Fibroblast of the conjunctiva (primary cell): ENCODE measurements around the gene DLGAP5.
A peak's percentile ranks its signal among the peaks of the same experiment; 100 is the strongest.

Experiments used
- DNase-seq: peaks from one replicate; pipeline ENCODE4 v3.0.0-alpha.2; 2010; ENCODE audit warnings: low read depth

Gene DLGAP5

DNA sequence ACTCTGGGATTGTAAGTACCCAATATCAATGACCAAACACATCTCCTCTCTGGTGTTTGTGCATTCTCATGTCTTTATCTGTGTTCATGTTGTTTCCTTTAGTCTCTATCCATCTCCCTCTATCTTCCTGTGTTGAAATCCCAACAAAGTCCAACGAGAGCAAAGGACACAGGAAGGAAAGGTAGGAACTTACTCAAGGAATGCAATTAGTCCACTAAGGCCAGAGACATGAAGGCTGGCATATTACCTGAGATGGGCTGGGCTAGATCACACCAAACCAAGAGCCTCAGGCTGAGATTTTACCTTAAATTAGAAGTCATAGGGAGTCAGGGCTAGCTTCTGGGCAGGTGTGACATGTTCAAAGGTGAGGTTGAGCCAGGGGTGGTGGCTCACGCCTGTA lies 76.7 kb downstream of the DLGAP5 start:
- no peak for DNase-seq

DNA sequence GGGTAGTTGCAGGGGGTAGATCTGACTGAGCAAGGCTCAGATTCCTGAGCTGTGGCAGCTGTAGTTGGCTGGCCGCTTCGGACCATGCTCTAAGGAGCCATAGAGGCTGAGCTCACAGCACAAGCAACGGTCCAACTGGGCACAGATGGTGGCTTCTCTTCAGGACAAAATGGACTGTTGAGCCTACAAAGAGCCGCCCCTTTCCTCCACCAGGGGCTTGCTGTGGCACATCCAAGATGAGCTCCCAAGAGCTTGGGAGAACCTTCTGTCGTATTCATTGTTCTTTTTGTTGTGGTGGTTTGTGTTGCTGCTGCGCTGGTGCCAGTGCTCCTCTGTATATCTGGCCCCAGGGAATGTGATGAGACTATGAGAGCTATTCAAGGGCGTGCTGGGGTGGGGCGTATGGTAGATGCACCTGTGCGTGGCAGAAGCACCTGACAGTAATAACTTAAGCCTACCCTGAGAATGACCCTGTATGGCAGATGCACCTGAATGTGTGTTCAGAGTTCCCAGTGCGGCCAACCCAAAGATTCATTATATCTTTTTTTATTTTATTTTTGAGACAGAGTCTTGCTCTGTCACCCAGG lies 80.2 kb downstream of the DLGAP5 start:
- no peak for DNase-seq

DNA sequence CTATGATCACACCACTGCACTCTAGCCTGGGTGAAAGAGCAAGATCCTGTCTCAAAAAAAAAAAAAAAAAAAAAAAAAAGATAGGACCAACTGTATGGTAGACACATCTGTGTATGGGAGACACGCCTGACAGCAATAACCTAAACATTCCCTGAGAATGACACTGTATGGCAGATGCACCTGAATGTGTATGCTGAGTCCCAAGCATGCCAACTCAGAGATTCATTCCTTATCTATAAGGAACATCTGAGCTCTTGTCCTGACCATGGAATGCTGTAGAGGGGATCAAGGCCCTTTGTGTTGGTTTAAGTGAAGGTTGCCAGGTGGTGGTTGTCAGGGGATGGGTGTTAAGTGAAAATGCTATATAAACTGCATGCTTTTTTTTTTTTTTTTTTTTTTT lies 81.5 kb downstream of the DLGAP5 start:
- DNase-seq, result no peak

DNA sequence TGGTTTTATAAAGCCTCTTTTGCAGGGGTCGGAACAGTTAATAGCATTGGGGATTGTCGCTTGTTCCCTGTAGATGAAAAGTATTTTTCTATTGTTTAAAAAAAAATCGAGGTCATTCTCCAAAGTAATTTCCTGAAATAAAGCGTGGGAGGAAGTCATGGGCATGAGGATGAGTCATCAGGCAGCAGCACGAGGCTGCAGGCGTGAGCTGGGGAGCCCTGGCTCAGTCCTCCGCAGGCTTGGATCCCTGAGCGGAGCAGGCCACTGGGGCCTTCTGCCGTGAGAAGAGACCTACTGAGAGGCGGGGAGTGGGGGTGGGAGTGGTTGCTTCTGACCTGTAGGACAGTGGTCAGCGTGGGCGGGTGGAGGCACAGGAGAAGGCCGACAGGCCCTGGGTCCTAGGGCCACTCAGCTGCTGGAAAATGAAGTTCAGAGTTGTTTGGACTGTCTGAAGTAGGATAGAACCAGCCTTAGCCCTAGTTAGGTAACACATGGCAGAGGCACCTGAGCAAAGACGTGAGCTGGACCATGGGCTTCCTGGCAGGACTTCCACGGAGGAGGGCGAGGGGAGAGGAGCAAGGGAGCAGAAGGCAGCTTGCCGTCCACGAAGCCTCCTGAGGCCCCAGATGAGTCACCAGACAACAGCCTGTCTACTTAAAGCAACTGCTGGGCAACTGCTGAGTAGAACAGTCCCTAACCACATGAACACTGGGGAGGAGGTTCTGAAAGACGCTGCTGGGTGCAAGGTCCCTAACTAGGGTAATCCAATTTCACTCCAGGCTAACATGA lies 83.4 kb downstream of the DLGAP5 start:
- peak; percentile 96 for DNase-seq

DNA sequence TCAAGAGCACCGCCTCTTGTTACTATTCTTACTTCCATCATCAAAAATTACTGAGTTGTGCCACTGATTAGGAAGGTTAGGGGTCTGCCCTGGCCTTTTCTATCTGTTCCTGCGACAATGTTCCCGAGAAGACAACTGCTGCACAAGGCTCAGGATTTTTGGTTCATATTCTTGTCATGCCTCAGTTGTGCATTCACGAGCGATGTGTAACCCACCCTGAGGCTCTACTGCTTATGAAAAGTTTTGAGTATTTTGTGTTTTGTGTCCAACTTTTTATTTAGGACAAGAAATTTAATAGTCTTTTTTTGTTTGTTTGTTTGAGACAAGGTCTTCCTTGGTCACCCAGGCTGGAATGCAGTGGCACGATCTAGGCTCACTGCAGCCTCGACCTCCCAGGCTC lies 85.4 kb downstream of the DLGAP5 start:
- DNase-seq, result no peak

DNA sequence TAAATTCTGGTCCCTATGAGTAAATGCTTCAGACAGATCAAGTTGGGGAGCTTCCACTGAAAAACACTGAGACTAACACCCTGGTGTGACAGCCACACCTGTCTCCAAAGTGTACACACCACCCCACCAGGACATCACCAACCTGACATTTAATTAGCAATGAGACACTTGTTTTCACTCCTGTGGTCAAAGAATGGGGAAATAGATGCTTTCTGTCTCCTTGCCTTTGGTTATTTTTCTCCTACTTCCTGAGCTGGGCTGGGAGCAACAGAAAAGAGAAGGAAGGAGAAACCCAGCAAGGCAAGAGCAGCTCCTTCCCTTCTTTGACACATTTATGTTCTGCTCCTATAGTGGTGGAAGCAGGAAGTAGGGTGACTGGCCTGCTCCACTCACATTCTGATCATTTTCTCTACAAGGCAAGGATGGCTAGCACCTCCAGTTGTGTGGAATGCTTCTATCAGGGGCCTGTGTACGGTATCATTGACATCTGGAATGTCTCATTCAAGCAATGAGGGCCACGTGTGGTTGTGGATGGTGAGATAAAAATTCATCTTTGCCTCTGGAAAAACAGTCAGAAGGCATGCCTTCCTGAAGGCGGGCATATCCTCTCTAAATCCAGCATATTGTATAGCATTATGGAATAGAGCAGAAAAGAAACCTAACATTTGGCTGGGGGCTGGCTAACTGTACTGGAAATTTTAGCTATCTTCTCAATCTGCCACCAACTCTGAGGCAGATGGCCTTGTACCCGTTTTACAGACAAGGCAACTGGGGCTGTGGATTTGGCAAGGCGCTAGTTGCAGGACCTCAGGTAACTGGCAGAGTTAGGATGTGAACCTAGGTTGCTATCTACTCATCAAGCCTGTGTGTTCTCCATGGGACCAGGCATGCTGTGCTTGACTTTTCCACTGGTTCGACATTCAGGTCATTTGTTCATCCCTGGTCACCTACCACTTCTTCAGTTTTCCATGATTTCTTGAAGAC lies 87.1 kb downstream of the DLGAP5 start:
- DNase-seq, result no peak

DNA sequence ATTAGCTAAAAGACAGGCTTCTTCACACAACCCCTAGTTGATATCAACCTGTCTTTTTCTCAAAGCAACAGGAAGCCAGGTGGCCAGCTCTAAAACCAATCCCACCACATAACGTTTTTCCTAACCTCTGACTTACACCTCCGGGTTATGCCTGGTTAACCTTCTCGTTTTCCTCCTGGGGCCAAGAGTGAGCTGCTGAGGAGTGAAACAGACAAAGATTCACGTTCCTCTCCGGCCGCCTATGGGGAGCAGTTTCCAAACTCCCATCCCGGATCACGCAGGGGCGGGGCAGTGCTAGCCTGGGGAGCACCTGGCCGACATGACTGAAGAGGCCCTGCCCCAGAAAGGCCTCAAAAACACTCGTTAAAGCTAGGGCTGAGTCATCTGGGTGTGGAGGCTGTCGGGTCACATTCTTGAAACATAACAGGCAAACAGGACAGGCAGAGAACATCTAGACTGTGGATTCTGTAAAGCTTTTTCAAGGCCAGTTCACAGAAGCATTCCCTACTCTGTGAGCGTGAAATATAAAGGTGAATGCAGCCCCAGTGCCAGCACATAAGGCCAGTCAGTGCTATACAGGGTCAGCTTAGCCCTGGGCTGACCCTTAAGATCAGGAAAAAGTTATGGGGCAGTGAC lies 88.3 kb downstream of the DLGAP5 start:
- peak; percentile 95 for DNase-seq

DNA sequence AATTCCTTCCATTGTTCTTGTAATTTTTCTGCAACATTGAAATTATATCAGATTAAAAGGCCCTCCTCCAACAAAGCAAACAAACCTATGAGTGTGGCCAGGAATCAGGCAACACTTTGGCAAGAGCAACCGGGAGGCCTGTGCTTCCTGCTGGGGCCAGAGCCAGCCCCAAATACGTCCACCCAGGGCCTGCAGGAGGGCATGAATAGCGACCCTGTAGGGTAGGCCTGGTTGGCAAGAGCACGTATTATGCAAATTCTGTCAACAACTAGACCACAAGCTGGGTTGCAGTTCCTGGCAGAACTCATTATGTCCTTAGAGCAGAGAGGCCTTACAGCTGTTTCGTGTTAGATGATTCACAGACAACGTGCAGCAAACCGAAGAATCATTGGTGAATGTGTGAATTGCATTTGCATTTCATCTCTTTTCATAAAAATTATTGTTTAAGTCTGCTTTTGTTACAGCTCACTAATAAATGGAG lies 89.2 kb downstream of the DLGAP5 start:
- DNase-seq, result peak; percentile 100

DNA sequence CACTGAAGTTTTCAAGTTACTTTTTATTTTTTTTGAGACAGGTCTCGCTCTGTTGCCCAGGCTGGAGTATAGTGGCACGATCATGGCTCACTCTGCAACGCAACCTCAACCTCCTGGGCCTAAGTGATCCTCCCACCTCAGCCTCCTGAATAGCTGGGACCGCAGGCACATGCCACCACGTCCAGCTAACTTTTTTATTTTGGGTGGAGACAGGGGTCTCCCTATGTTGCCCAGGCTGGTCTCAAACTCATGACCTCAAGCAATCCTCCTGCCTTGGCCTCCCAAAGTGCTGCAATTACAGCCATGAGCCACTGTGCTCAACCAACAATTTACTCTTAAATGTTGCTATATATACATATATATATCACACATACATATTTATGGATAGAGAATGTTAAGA lies 89.7 kb downstream of the DLGAP5 start:
- no peak for DNase-seq

DNA sequence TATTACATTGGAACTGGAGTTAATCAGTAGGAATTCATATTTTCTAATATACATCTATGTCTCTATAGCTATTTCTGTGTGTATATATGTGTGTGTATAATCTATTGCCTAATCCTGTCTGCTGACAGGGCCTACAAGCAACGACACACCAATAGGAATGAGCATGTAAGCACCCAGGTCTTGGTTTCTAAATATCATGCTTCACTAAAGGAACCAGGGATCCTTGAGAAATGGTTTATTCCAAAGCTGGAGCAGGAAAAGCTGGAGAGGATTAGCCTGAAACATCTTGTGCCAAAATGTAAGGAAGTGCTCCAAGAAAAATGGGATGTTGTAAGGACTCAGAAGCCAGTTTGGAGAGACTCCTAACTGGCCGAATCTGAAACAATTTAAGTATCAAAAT lies 91.6 kb downstream of the DLGAP5 start:
- peak; percentile 62 for DNase-seq

DNA sequence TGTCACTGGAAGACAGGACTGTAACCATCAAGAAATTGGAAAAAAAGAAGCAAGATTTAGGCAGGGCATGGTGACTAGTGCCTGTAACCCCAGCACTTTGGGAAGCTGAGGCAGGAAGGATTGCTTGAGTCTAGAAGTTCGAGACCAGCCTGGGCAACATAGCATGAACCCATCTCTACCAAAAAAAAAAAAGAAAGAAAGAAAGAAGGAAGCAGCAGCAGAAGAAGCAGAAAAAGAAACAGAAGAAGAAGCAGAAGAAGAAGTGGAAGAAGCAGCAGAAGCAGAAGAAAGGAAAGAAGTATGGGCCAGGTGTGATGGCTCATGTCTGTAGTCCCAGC lies 92.9 kb downstream of the DLGAP5 start:
- DNase-seq, result no peak
